GM12878 (cell line): ENCODE data around the gene NAGK. TPM values are rescaled to one million over a fixed set of nuclear protein-coding genes. Genes with fewer than 3 reads are reported as not detected.

ENCODE experiments used
- BCL11A ChIP-seq: IDR thresholded peaks from 2 replicates; pipeline ENCODE4 v1.6.1; 2011; ENCODE audit warnings: low read depth, low read length
- BRCA1 ChIP-seq: IDR thresholded peaks from 2 replicates; pipeline ENCODE4 v1.6.1; 2011; ENCODE audit warnings: low read depth, low read length, improper control_type of control experiment
- CEBPB ChIP-seq, 2 experiments: fragments of 150-350 bp in 1 of 2; IDR thresholded peaks; 2 replicates each; pipeline ENCODE4 v1.6.1; 2012 to 2014; ENCODE audit warnings: low read depth in 2 of 2, low read length in 2 of 2, borderline replicate concordance in 1 of 2, inconsistent platforms in 1 of 2
- CREM ChIP-seq: IDR thresholded peaks from 2 replicates; pipeline ENCODE4 v1.6.1; 2014; ENCODE audit warnings: antibody characterized with exemption, low read depth
- CTCF ChIP-seq, 3 experiments: IDR thresholded peaks in 2 of 3; conservative IDR thresholded peaks in 1 of 3; 2 replicates each; pipeline ENCODE4 v1.5.1; 2011; ENCODE audit warnings: low read depth in 3 of 3, low read length in 3 of 3, mild to moderate bottlenecking in 3 of 3, control low read depth in 2 of 3, moderate library complexity in 2 of 3, inconsistent platforms in 1 of 3, mixed read lengths in 1 of 3; ENCODE audit not compliant: control insufficient read depth in 2 of 3, insufficient read depth in 1 of 3; ENCODE audit errors: extremely low read depth in 1 of 3
- EED ChIP-seq: sonication (generic); IDR thresholded peaks from 2 replicates; pipeline ENCODE4 v1.6.1; 2016; ENCODE audit warnings: antibody characterized with exemption, low read depth
- EGR1 ChIP-seq, 2 experiments: IDR thresholded peaks; 1 replicate in 1 of 2; 2 replicates in 1 of 2; pipeline ENCODE4 v1.6.1; 2011 to 2012; ENCODE audit warnings: low read depth in 2 of 2, low read length in 2 of 2, borderline replicate concordance in 1 of 2, mild to moderate bottlenecking in 1 of 2, moderate library complexity in 1 of 2
- ELK1 ChIP-seq: IDR thresholded peaks from 2 replicates; pipeline ENCODE4 v1.6.1; 2012; ENCODE audit warnings: low read depth, low read length, improper control_type of control experiment
- ETV6 ChIP-seq, 2 experiments: fragments of 450-650 bp in 1 of 2; IDR thresholded peaks in 1 of 2; conservative IDR thresholded peaks in 1 of 2; 2 replicates each; pipeline ENCODE4 v1.6.1; 2014; ENCODE audit warnings: antibody characterized with exemption in 1 of 2, borderline replicate concordance in 1 of 2, low read depth in 1 of 2, mild to moderate bottlenecking in 1 of 2, moderate library complexity in 1 of 2
- IRF3 ChIP-seq: fragments of 450-650 bp; IDR thresholded peaks from 2 replicates; pipeline ENCODE4 v1.6.1; 2014; ENCODE audit warnings: mild to moderate bottlenecking
- KDM1A ChIP-seq: fragments of 200-600 bp; sonication (generic); IDR thresholded peaks from 2 replicates; pipeline ENCODE4 v1.6.1; 2016; ENCODE audit warnings: borderline replicate concordance
- KLF5 ChIP-seq: fragments of 450-650 bp; IDR thresholded peaks from 2 replicates; pipeline ENCODE4 v1.6.1; 2014; ENCODE audit warnings: mild to moderate bottlenecking; ENCODE audit not compliant: partially characterized antibody
- LARP7 ChIP-seq: fragments of 450-650 bp; IDR thresholded peaks from 2 replicates; pipeline ENCODE4 v1.6.1; 2017; ENCODE audit warnings: mild to moderate bottlenecking
- NBN ChIP-seq: fragments of 450-650 bp; IDR thresholded peaks from 2 replicates; pipeline ENCODE4 v1.6.1; 2016
- NR2C1 ChIP-seq: fragments of 450-650 bp; IDR thresholded peaks from 2 replicates; pipeline ENCODE4 v1.6.1; 2017; ENCODE audit warnings: antibody characterized with exemption, mild to moderate bottlenecking, moderate library complexity
- NR2F1 ChIP-seq: fragments of 450-650 bp; conservative IDR thresholded peaks from 2 replicates; pipeline ENCODE4 v1.6.1; 2017; ENCODE audit warnings: mild to moderate bottlenecking
- PKNOX1 ChIP-seq: fragments of 450-650 bp; IDR thresholded peaks from 2 replicates; pipeline ENCODE4 v1.6.1; 2016; ENCODE audit warnings: mild to moderate bottlenecking
- POLR2A ChIP-seq: IDR thresholded peaks from 2 replicates; pipeline ENCODE4 v1.6.1; 2011; ENCODE audit warnings: low read depth, mild to moderate bottlenecking, low read length
- POLR2AphosphoS2 ChIP-seq: IDR thresholded peaks from 2 replicates; pipeline ENCODE4 v1.6.1; 2011; ENCODE audit warnings: low read depth, mild to moderate bottlenecking, low read length, improper control_type of control experiment, moderate library complexity
- SIN3A ChIP-seq: IDR thresholded peaks from 2 replicates; pipeline ENCODE4 v1.6.1; 2012; ENCODE audit warnings: low read depth, low read length, improper control_type of control experiment
- TCF12 ChIP-seq: IDR thresholded peaks from 2 replicates; pipeline ENCODE4 v1.6.1; 2011; ENCODE audit warnings: low read depth, mild to moderate bottlenecking, low read length
- ZBTB33 ChIP-seq: fragments of 450-650 bp; IDR thresholded peaks from 2 replicates; pipeline ENCODE4 v1.6.1; 2017; ENCODE audit warnings: mild to moderate bottlenecking
- ZNF207 ChIP-seq: fragments of 450-650 bp; IDR thresholded peaks from 2 replicates; pipeline ENCODE4 v1.6.1; 2014; ENCODE audit warnings: antibody characterized with exemption, mild to moderate bottlenecking, borderline replicate concordance
- ZNF622 ChIP-seq: fragments of 450-650 bp; IDR thresholded peaks from 2 replicates; pipeline ENCODE4 v1.6.1; 2017; ENCODE audit warnings: mild to moderate bottlenecking, inconsistent platforms
- polyA plus RNA-seq, 11 experiments: library from polyadenylated mRNA; depleted of rRNA in 4 of 11; unstranded in 6 of 11; stranded (reverse) in 5 of 11; fragments of >200 nt; fragmentation: Nextera tagmentation in 4 of 11; fragmentation: Illumina TruSeq in 1 of 11; extraction: Ambion mirVana in 4 of 11; extraction: Trizol in 1 of 11; gene quantifications; 1 replicate in 1 of 11; 2 replicates in 10 of 11; pipeline versions ENCODE4 v1.2.1 to v1.2.3, GENCODE V29; 2011 to 2016; ENCODE audit warnings: inconsistent platforms in 2 of 11, missing spikeins in 2 of 11, low read depth in 1 of 11
- total RNA-seq, 4 experiments: library from RNA; depleted of rRNA in 3 of 4; stranded (reverse); fragments of >200 nt in 3 of 4; fragmentation: Illumina TruSeq in 1 of 4; extraction: Trizol in 1 of 4; gene quantifications; 2 replicates each; pipeline versions ENCODE4 v1.2.1 to v1.2.3, GENCODE V29; 2013 to 2021

The NAGK gene
- total and polyA plus RNA-seq, 10 of the 15 experiments (the other 5 are each of a cell fraction or from before 2014, with no cell fraction given), result 67.7 to 137 (median 115) TPM

GRCh38 chr2:71068218-71069035, at the start of gene NAGK (continued):
- TF ChIP-seq TCF12 (peak; percentile 88), KLF5 (peak; percentile 84), ELK1 (peak; percentile 73), NR2C1 (peak; percentile 64), NBN (peak; percentile 91), POLR2A (peak; percentile 100), ZBTB33 (no peak), EGR1 (IDR thresholded peaks at IDR 0.05; ENCODE audit: borderline replicate concordance in 1 of 2, low read depth in 2 of 2, low read length in 2 of 2) (0 out of 3 replicates have a peak, but pooled peaks of 1 of the 2 experiments have one; percentile 18), ETV6 (conservative IDR thresholded peaks at IDR 0.05 in 1 of 2, IDR thresholded peaks at IDR 0.05 in 1 of 2; ENCODE audit: borderline replicate concordance in 1 of 2, low read depth in 1 of 2) (peak in 1 of 2 experiments; percentile 26; a peak in 1 of 4 replicates), CEBPB (IDR thresholded peaks at IDR 0.05; ENCODE audit: borderline replicate concordance in 1 of 2, low read depth in 2 of 2, low read length in 2 of 2) (no peak), PKNOX1 (peak; percentile 74), IRF3 (peak; percentile 54; the same call in 1 of the 2 replicates), CREM (peak; percentile 75), KDM1A (no peak), ZNF622 (no peak), BRCA1 (no peak), EED (no peak), SIN3A (peak; percentile 87), LARP7 (peak; percentile 80), CTCF (IDR thresholded peaks at IDR 0.05 in 2 of 3, conservative IDR thresholded peaks at IDR 0.05 in 1 of 3; ENCODE audit: control insufficient read depth in 2 of 3, extremely low read depth in 1 of 3, insufficient read depth in 1 of 3, low read depth in 3 of 3, low read length in 3 of 3) (0 out of 6 replicates have a peak, but pooled peaks of 1 of the 3 experiments have one; percentile 3), ZNF207 (no peak), POLR2AphosphoS2 (peak; percentile 96), NR2F1 (peak; percentile 69; the same call in 1 of the 2 replicates), BCL11A (no peak)
